Measurements from ENCODE around the gene ABHD17A. TPM values are rescaled to one million over a fixed set of nuclear protein-coding genes. Genes with fewer than 3 reads are reported as not detected.

ABHD17A gene
- polyA plus RNA-seq, 1 donor (not counting 4 experiments of a cell fraction or from before 2014, with no cell fraction given): 27.2 TPM

DNA sequence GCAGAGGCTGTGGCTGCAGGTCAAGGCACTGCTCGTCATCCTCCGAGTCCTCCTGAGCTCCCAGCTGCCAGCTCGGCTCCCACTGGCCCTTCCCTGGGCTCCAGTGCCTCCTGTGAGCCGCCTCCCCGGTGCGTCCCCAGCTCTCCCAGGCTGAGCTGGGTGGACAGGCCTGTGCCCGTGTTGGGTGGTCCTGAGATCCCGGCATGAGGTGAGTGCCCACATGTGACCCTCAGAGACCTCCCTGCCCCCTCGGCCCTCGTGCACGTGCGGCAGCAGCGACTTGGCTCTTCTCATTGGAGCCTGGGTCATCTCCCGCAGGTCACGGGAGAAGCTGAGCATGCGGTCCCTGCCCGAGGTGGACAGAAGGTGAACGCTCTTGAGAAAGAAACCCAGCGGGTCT is 35.3 kb upstream of the ABHD17A start:
- Histone ChIP-seq H3K9me3 (ENCODE audit: control insufficient read depth, low read depth, low read length) (no peaks in the 10 kb centered on the region), H3K9ac (ENCODE audit: control insufficient read depth, extremely low read depth, insufficient read depth, low read length) (no peak overlapping the region), H3K4me3 (ENCODE audit: control insufficient read depth in 2 of 3, extremely low read depth in 1 of 3, insufficient read depth in 2 of 3, low read depth in 1 of 3, low read length in 3 of 3) (no peak overlapping the region), H3K4me2 (ENCODE audit: control insufficient read depth, extremely low read depth, insufficient read depth, low read depth, low read length) (no peak overlapping the region), H3K36me3 (ENCODE audit: control insufficient read depth in 2 of 2, extremely low read depth in 1 of 2, insufficient read depth in 2 of 2, low read length in 2 of 2) (peaks cover 22 to 30% of the 10 kb centered on the region in 2 experiments), H3K4me1 (ENCODE audit: control insufficient read depth, extremely low read depth, insufficient read depth, low read length) (no peaks in the 10 kb centered on the region), H3K27me3 (ENCODE audit: control insufficient read depth, extremely low read depth, insufficient read depth, low read length) (no peaks in the 10 kb centered on the region), H2AFZ (ENCODE audit: control insufficient read depth, low read length) (no peak overlapping the region), H3K79me2 (ENCODE audit: control insufficient read depth, insufficient read depth, low read length) (no peaks in the 10 kb centered on the region), H4K20me1 (ENCODE audit: control insufficient read depth, extremely low read depth, insufficient read depth, low read length) (no peaks in the 10 kb centered on the region), H3K27ac (ENCODE audit: control insufficient read depth, insufficient read depth, low read length) (no peak overlapping the region), H3K9me1 (ENCODE audit: control insufficient read depth, extremely low read depth, insufficient read depth, low read length) (no peaks in the 10 kb centered on the region)
- FAIRE-seq: no peak
- dilution Hi-C loops (cut with MboI; ENCODE audit: extremely low pct_ligation_motif_present, low sequenced_read_pairs): no loop called here
- no peak for TF ChIP-seq EZH2 (IDR thresholded peaks at IDR 0.05; ENCODE audit: low read length)
- TF ChIP-seq, protein P1, sequence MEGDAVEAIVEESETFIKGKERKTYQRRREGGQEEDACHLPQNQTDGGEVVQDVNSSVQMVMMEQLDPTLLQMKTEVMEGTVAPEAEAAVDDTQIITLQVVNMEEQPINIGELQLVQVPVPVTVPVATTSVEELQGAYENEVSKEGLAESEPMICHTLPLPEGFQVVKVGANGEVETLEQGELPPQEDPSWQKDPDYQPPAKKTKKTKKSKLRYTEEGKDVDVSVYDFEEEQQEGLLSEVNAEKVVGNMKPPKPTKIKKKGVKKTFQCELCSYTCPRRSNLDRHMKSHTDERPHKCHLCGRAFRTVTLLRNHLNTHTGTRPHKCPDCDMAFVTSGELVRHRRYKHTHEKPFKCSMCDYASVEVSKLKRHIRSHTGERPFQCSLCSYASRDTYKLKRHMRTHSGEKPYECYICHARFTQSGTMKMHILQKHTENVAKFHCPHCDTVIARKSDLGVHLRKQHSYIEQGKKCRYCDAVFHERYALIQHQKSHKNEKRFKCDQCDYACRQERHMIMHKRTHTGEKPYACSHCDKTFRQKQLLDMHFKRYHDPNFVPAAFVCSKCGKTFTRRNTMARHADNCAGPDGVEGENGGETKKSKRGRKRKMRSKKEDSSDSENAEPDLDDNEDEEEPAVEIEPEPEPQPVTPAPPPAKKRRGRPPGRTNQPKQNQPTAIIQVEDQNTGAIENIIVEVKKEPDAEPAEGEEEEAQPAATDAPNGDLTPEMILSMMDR (optimal IDR thresholded peaks at IDR 0.05 in 1 of 3, IDR thresholded peaks at IDR 0.05 in 1 of 3, conservative IDR thresholded peaks at IDR 0.05 in 1 of 3; ENCODE audit: extremely low read depth in 1 of 3, insufficient read depth in 2 of 3, low read length in 3 of 3): no peak
- no peak for DNase-seq (ENCODE audit: low read depth, low spot score)

DNA sequence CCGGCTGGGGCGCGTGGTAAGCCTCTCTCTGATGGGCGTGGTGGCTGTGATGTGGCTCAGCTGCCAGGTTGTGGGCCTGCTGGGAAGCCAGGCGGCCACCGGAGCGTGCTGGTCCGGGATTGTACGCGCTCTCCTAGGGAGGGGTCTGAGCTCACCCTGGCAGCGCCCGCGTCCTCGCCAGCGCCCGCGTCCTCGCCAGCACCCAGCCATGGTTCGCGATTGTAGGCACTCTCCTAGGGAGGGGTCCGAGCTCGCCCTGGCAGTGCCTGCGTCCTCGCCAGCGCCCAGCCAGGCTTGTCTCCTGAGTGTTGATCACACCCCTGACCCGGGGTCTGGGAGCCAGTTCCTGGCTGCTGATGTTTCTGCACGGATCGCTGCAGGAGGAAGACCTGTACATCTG is 33.7 kb upstream of the ABHD17A start:
- H3K9me1 ChIP-seq (ENCODE audit: control insufficient read depth, extremely low read depth, insufficient read depth, low read length): no peaks in the 10 kb centered on the region
- peaks cover 2% of the 10 kb centered on the region for H3K79me2 ChIP-seq (ENCODE audit: control insufficient read depth, insufficient read depth, low read length)
- dilution Hi-C loops (cut with MboI; ENCODE audit: extremely low pct_ligation_motif_present, low sequenced_read_pairs): no loop called here
- H3K4me3 ChIP-seq (ENCODE audit: control insufficient read depth in 2 of 3, extremely low read depth in 1 of 3, insufficient read depth in 2 of 3, low read depth in 1 of 3, low read length in 3 of 3): no peak overlapping the region
- H4K20me1 ChIP-seq (ENCODE audit: control insufficient read depth, extremely low read depth, insufficient read depth, low read length): peaks cover 1% of the 10 kb centered on the region
- H3K36me3 ChIP-seq (ENCODE audit: control insufficient read depth in 2 of 2, extremely low read depth in 1 of 2, insufficient read depth in 2 of 2, low read length in 2 of 2): peaks cover 22 to 30% of the 10 kb centered on the region in 2 experiments
- no peak overlapping the region for H3K4me2 ChIP-seq (ENCODE audit: control insufficient read depth, extremely low read depth, insufficient read depth, low read depth, low read length)
- TF ChIP-seq EZH2 (IDR thresholded peaks at IDR 0.05; ENCODE audit: low read length): no peak
- TF ChIP-seq, protein P1 (optimal IDR thresholded peaks at IDR 0.05 in 1 of 3, IDR thresholded peaks at IDR 0.05 in 1 of 3, conservative IDR thresholded peaks at IDR 0.05 in 1 of 3; ENCODE audit: extremely low read depth in 1 of 3, insufficient read depth in 2 of 3, low read length in 3 of 3): no peak
- no peaks in the 10 kb centered on the region for H3K9me3 ChIP-seq (ENCODE audit: control insufficient read depth, low read depth, low read length)
- no peak overlapping the region for H2AFZ ChIP-seq (ENCODE audit: control insufficient read depth, low read length)
- H3K9ac ChIP-seq (ENCODE audit: control insufficient read depth, extremely low read depth, insufficient read depth, low read length): no peak overlapping the region
- DNase-seq (ENCODE audit: low read depth, low spot score) (no peak), FAIRE-seq (no peak)
- H3K27me3 ChIP-seq (ENCODE audit: control insufficient read depth, extremely low read depth, insufficient read depth, low read length): no peaks in the 10 kb centered on the region
- no peak overlapping the region for H3K27ac ChIP-seq (ENCODE audit: control insufficient read depth, insufficient read depth, low read length)
- peaks cover 6% of the 10 kb centered on the region for H3K4me1 ChIP-seq (ENCODE audit: control insufficient read depth, extremely low read depth, insufficient read depth, low read length)
